SK-N-SH treated with all-trans-retinoic acid at 6 μM for 48 hours (cell line): Measurements from ENCODE around the gene MAP3K10.

Experiments used
- BACH2 ChIP-seq: fragments of 250-450 bp; sonication (Bioruptor Pico); IDR thresholded peaks from 2 replicates; pipeline ENCODE4 v1.9.0; 2021; ENCODE audit warnings: mild to moderate bottlenecking, borderline replicate concordance
- GLIS3 ChIP-seq: fragments of 250-450 bp; sonication (Bioruptor Pico); IDR thresholded peaks from 2 replicates; pipeline ENCODE4 v1.5.0; 2020; ENCODE audit warnings: mild to moderate bottlenecking, moderate library complexity
- ISL1 ChIP-seq: fragments of 250-450 bp; sonication (Bioruptor Pico); IDR thresholded peaks from 2 replicates; pipeline ENCODE4 v2.1.2; 2022; ENCODE audit warnings: mild to moderate bottlenecking, moderate library complexity
- PPARA ChIP-seq: fragments of 250-450 bp; sonication (Bioruptor Pico); IDR thresholded peaks from 2 replicates; pipeline ENCODE4 v1.5.0; 2020; ENCODE audit warnings: mild to moderate bottlenecking, borderline replicate concordance
- SNAI2 ChIP-seq: fragments of 250-450 bp; sonication (Bioruptor Pico); IDR thresholded peaks from 2 replicates; pipeline ENCODE4 v1.5.0; 2020; ENCODE audit warnings: mild to moderate bottlenecking, moderate library complexity
- TCF4 ChIP-seq: fragments of 250-450 bp; sonication (Bioruptor Pico); IDR thresholded peaks from 2 replicates; pipeline ENCODE4 v1.8.0; 2021; ENCODE audit warnings: mild to moderate bottlenecking, moderate library complexity, borderline replicate concordance
- ZC3H10 ChIP-seq: fragments of 250-450 bp; sonication (Bioruptor Pico); IDR thresholded peaks from 2 replicates; pipeline ENCODE4 v1.5.1; 2021; ENCODE audit warnings: mild to moderate bottlenecking, moderate library complexity
- ZNF565 ChIP-seq: fragments of 450-650 bp; formaldehyde crosslinking; conservative IDR thresholded peaks from 2 replicates; pipeline ENCODE4 v1.5.0; 2020; ENCODE audit warnings: low read depth, mild to moderate bottlenecking, moderate library complexity
- TF ChIP-seq, protein P1 (sequence below): fragments of 250-450 bp; sonication (Bioruptor Pico); IDR thresholded peaks from 2 replicates; pipeline ENCODE4 v1.5.1; 2021; ENCODE audit warnings: mild to moderate bottlenecking, moderate library complexity
- TF ChIP-seq, protein P2 (sequence below): fragments of 250-450 bp; sonication (Bioruptor Pico); IDR thresholded peaks from 2 replicates; pipeline ENCODE4 v1.8.0; 2020; ENCODE audit warnings: mild to moderate bottlenecking, moderate library complexity, borderline replicate concordance
- TF ChIP-seq, protein P3 (sequence below): fragments of 250-450 bp; sonication (Bioruptor Pico); IDR thresholded peaks from 2 replicates; pipeline ENCODE4 v1.8.0; 2021; ENCODE audit warnings: low read depth, mild to moderate bottlenecking, moderate library complexity, borderline replicate concordance

DNA sequence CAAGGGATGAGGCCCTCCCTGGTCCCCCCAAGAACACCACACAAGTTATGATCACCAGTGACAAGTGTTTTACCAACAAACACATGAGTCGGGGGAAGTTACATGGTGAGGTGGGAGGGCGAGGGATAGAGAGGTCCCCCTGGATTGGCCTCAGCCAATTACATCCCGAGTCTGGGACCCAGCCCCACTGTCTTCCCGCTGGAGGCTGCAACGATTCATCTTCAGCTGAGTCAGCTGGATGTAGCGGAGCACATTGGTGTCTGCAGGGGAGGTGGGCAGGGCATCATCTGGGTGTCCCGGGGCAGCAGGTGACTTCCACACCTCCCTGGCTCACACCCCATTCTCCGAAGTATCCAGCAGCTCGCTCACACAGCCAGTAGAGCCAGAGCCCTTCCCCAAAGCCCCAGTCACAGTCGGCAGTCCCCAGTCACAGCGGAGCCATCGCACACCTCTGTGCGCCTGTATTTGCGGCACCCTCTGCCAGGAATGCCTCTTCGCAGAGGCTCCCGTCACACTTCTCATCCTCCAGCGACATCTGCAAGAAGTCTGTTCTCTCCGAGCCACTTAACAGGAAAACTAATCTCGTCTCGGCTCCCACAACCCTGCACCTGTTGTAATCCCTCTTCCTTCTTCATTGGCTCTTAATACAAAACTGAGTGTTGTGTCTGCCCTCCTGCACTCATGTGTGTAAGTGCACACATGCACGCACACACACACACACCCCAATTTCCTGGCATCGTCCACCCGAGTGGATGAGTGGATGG, 25.0 kb downstream of the MAP3K10 start:
- no peak for TF ChIP-seq GLIS3 (CRISPR knock-in tag)
- no peak for TF ChIP-seq ISL1
- TF ChIP-seq, protein P1, sequence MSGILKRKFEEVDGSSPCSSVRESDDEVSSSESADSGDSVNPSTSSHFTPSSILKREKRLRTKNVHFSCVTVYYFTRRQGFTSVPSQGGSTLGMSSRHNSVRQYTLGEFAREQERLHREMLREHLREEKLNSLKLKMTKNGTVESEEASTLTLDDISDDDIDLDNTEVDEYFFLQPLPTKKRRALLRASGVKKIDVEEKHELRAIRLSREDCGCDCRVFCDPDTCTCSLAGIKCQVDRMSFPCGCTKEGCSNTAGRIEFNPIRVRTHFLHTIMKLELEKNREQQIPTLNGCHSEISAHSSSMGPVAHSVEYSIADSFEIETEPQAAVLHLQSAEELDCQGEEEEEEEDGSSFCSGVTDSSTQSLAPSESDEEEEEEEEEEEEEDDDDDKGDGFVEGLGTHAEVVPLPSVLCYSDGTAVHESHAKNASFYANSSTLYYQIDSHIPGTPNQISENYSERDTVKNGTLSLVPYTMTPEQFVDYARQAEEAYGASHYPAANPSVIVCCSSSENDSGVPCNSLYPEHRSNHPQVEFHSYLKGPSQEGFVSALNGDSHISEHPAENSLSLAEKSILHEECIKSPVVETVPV (CRISPR knock-in tag) = no peak
- no peak for TF ChIP-seq TCF4 (CRISPR knock-in tag)
- no peak for TF ChIP-seq PPARA
- TF ChIP-seq, protein P2, sequence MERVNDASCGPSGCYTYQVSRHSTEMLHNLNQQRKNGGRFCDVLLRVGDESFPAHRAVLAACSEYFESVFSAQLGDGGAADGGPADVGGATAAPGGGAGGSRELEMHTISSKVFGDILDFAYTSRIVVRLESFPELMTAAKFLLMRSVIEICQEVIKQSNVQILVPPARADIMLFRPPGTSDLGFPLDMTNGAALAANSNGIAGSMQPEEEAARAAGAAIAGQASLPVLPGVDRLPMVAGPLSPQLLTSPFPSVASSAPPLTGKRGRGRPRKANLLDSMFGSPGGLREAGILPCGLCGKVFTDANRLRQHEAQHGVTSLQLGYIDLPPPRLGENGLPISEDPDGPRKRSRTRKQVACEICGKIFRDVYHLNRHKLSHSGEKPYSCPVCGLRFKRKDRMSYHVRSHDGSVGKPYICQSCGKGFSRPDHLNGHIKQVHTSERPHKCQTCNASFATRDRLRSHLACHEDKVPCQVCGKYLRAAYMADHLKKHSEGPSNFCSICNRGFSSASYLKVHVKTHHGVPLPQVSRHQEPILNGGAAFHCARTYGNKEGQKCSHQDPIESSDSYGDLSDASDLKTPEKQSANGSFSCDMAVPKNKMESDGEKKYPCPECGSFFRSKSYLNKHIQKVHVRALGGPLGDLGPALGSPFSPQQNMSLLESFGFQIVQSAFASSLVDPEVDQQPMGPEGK (CRISPR knock-in tag) = no peak
- TF ChIP-seq, protein P3, sequence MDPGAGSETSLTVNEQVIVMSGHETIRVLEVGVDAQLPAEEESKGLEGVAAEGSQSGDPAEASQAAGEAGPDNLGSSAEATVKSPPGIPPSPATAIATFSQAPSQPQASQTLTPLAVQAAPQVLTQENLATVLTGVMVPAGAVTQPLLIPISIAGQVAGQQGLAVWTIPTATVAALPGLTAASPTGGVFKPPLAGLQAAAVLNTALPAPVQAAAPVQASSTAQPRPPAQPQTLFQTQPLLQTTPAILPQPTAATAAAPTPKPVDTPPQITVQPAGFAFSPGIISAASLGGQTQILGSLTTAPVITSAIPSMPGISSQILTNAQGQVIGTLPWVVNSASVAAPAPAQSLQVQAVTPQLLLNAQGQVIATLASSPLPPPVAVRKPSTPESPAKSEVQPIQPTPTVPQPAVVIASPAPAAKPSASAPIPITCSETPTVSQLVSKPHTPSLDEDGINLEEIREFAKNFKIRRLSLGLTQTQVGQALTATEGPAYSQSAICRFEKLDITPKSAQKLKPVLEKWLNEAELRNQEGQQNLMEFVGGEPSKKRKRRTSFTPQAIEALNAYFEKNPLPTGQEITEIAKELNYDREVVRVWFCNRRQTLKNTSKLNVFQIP (CRISPR knock-in tag) = no peak
- no peak for TF ChIP-seq ZNF565 (CRISPR knock-in tag)
- no peak for TF ChIP-seq ZC3H10
- TF ChIP-seq SNAI2 (CRISPR knock-in tag) = no peak
- no peak for TF ChIP-seq BACH2 (CRISPR knock-in tag)
